Osteoblast (primary cell): ENCODE results near the gene PKD1L1. TPM values are rescaled to one million over a fixed set of nuclear protein-coding genes. Genes with fewer than 3 reads are reported as not detected.

ENCODE experiments used
- DNase-seq: peaks from one replicate; pipeline ENCODE4 v3.0.0; 2011; ENCODE audit warnings: low spot score, mixed read lengths; ENCODE audit not compliant: insufficient read length; ENCODE audit errors: missing footprints
- H2AFZ ChIP-seq: 2 replicates; pipeline ENCODE4 v1.6.0; 2011; ENCODE audit warnings: mild to moderate bottlenecking, low read length
- H3K27ac ChIP-seq: 2 replicates; pipeline ENCODE4 v1.5.1; 2011; ENCODE audit warnings: mild to moderate bottlenecking, low read depth, low read length, moderate library complexity
- H3K27me3 ChIP-seq: 2 replicates; pipeline ENCODE4 v1.6.0; 2012; ENCODE audit warnings: mild to moderate bottlenecking, control low read depth, inconsistent platforms, low read length, moderate library complexity; ENCODE audit not compliant: insufficient read depth
- H3K36me3 ChIP-seq: 2 replicates; pipeline ENCODE4 v1.5.1; 2011; ENCODE audit warnings: mild to moderate bottlenecking, low read length, control low read depth, moderate library complexity; ENCODE audit not compliant: insufficient read depth
- H3K4me1 ChIP-seq: 2 replicates; pipeline ENCODE4 v1.5.1; 2011; ENCODE audit warnings: mild to moderate bottlenecking, low read length, control low read depth, moderate library complexity; ENCODE audit not compliant: insufficient read depth
- H3K4me2 ChIP-seq: 2 replicates; pipeline ENCODE4 v1.6.0; 2011; ENCODE audit warnings: mild to moderate bottlenecking, low read length; ENCODE audit not compliant: insufficient read depth
- H3K4me3 ChIP-seq: fragments of 200-600 bp; sonication (generic); 3 replicates; pipeline ENCODE4 v1.5.1; 2012; ENCODE audit warnings: mild to moderate bottlenecking, low read length, inconsistent platforms; ENCODE audit not compliant: insufficient read depth
- H3K79me2 ChIP-seq: 2 replicates; pipeline ENCODE4 v1.6.0; 2012; ENCODE audit warnings: mild to moderate bottlenecking, low read length, control low read depth, inconsistent platforms; ENCODE audit not compliant: insufficient read depth
- H3K9me3 ChIP-seq: 2 replicates; pipeline ENCODE4 v1.5.1; 2011; ENCODE audit warnings: low read depth, low read length, control low read depth
- H4K20me1 ChIP-seq: 2 replicates; pipeline ENCODE4 v1.6.0; 2012; ENCODE audit warnings: mild to moderate bottlenecking, low read length, control low read depth; ENCODE audit not compliant: insufficient read depth
- total RNA-seq: library from RNA; depleted of rRNA; stranded (reverse); fragments of >200 nt; gene quantifications from 2 replicates; pipeline ENCODE4 v1.2.3, GENCODE V29; 2012
- TF ChIP-seq, protein P1 (sequence below): IDR thresholded peaks from 2 replicates; pipeline ENCODE4 v1.5.1; 2011; ENCODE audit warnings: mild to moderate bottlenecking, low read depth, low read length, moderate library complexity; ENCODE audit errors: extremely low read depth

The PKD1L1 gene
- total RNA-seq, 1 donor, result under 0.01 TPM

GRCh38 chr7:47811632-47812380 lies 136.5 kb downstream of the PKD1L1 start:
- H3K9me3 ChIP-seq, result no peaks in the 10 kb centered on the region
- H3K27me3 ChIP-seq, result no peaks in the 10 kb centered on the region
- TF ChIP-seq, protein P1, sequence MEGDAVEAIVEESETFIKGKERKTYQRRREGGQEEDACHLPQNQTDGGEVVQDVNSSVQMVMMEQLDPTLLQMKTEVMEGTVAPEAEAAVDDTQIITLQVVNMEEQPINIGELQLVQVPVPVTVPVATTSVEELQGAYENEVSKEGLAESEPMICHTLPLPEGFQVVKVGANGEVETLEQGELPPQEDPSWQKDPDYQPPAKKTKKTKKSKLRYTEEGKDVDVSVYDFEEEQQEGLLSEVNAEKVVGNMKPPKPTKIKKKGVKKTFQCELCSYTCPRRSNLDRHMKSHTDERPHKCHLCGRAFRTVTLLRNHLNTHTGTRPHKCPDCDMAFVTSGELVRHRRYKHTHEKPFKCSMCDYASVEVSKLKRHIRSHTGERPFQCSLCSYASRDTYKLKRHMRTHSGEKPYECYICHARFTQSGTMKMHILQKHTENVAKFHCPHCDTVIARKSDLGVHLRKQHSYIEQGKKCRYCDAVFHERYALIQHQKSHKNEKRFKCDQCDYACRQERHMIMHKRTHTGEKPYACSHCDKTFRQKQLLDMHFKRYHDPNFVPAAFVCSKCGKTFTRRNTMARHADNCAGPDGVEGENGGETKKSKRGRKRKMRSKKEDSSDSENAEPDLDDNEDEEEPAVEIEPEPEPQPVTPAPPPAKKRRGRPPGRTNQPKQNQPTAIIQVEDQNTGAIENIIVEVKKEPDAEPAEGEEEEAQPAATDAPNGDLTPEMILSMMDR, result no peak

GRCh38 chr7:47809387-47809786 lies 138.9 kb downstream of the PKD1L1 start:
- Histone ChIP-seq H3K9me3 (no peaks in the 10 kb centered on the region), H3K4me2 (no peak overlapping the region), H4K20me1 (no peaks in the 10 kb centered on the region), H3K36me3 (no peaks in the 10 kb centered on the region), H3K4me1 (no peaks in the 10 kb centered on the region), H3K27ac (no peak overlapping the region), H3K27me3 (no peaks in the 10 kb centered on the region), H2AFZ (no peak overlapping the region), H3K79me2 (no peaks in the 10 kb centered on the region), H3K4me3 (no peak overlapping the region)
- DNase-seq, result no peak
- TF ChIP-seq, protein P1, result no peak

More at GRCh38 chr7:47811632-47812380, 136.5 kb downstream of the PKD1L1 start:
- Histone ChIP-seq H3K36me3 (no peaks in the 10 kb centered on the region), H4K20me1 (no peaks in the 10 kb centered on the region), H3K27ac (no peak overlapping the region), H3K4me1 (no peaks in the 10 kb centered on the region), H2AFZ (no peak overlapping the region), H3K79me2 (no peaks in the 10 kb centered on the region), H3K4me3 (no peak overlapping the region), H3K4me2 (no peak overlapping the region)
- no peak for DNase-seq

- no peak overlapping the region for H3K4me3 ChIP-seq
- no peaks in the 10 kb centered on the region for H3K4me1 ChIP-seq
- no peaks in the 10 kb centered on the region for H3K27me3 ChIP-seq
- no peaks in the 10 kb centered on the region for H3K79me2 ChIP-seq
- no peaks in the 10 kb centered on the region for H3K9me3 ChIP-seq
- H2AFZ ChIP-seq, result no peak overlapping the region
- H4K20me1 ChIP-seq, result no peaks in the 10 kb centered on the region
- no peak for DNase-seq
- TF ChIP-seq, protein P1, result no peak
- H3K36me3 ChIP-seq, result no peaks in the 10 kb centered on the region
- no peak overlapping the region for H3K4me2 ChIP-seq
- H3K27ac ChIP-seq, result no peak overlapping the region
Observed at GRCh38 chr7:47808321-47808720, 139.9 kb downstream of the PKD1L1 start.

DNA sequence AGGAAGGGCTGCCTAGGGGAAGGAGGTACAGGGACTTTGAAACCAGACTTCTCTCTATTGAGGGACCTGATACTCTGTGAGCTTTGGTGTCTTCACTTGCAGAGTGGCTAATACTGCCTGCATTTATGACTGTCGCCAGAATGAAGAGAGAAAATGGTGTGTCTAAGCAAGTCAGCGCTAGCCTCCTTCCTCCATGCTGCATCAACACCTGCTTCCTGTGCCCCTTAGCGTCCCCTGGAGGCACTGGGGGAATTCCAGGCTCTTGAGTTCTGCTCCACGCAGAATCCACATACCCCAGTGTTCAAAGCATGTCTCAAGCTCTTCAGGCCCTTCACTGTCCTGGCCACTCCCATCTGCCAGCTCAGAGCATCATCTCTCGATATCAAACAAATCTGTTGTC lies 140.5 kb downstream of the PKD1L1 start:
- Histone ChIP-seq H3K4me3 (no peak overlapping the region), H3K4me1 (no peaks in the 10 kb centered on the region), H3K27ac (no peak overlapping the region), H3K9me3 (no peaks in the 10 kb centered on the region), H2AFZ (no peak overlapping the region), H3K27me3 (no peaks in the 10 kb centered on the region), H4K20me1 (no peaks in the 10 kb centered on the region), H3K4me2 (no peak overlapping the region), H3K36me3 (no peaks in the 10 kb centered on the region), H3K79me2 (no peaks in the 10 kb centered on the region)
- DNase-seq, result no peak
- TF ChIP-seq, protein P1, result no peak
